ENCODE results near the gene DHRS1. TPM values are rescaled to one million over a fixed set of nuclear protein-coding genes. Genes with fewer than 3 reads are reported as not detected.
A peak's percentile ranks its signal among the peaks of the same experiment; 100 is the strongest.

The DHRS1 gene
- total RNA-seq, 2 experiments from 2014 or later = 11.9 to 13.6 TPM

DNA sequence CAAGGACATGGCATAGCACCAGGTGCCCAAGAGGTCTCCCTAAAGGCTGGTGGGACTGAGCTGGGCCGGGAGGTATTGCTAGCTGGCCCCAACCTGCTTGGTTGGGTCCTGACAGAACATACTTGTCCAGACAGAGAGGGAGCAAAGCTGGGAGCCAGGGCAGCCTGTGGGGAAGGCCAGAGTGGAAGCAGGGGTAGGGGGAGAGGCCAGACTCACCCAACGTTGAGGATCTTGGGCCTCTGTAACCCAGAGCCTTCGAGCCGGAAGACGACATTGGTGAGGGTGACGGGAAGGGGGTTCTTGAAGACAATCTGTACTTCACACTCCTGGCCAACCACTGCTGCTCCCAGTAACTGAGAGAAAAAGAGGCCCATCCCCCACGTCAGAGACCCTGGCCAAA lies 45.6 kb downstream of the DHRS1 start:
- TF ChIP-seq CTCF (IDR thresholded peaks at IDR 0.05) = no peak
- intact Hi-C loops (cut with micrococcal nuclease) = no loop called here
- peaks cover 11% of the 10 kb centered on the region for H3K4me1 Mint-ChIP-seq (ENCODE audit: low read depth)
- no peak overlapping the region for H3K27ac Mint-ChIP-seq
- H3K27me3 Mint-ChIP-seq = no peaks in the 10 kb centered on the region
- H3K4me3 Mint-ChIP-seq = no peak overlapping the region
- POLR2A ChIA-PET = no interaction called here
- H3K9me3 Mint-ChIP-seq = no peaks in the 10 kb centered on the region
- CTCF ChIA-PET = interaction anchor here (0.8 to 27.8 kb wide), 3 partner anchors 11 to 47 kb away, joined by 3 to 873 read pairs (median 4); partner anchors contain the start of genes CIDEB, DHRS1, LTB4R and LTB4R2
- no peak for ATAC-seq
- H3K36me3 Mint-ChIP-seq (ENCODE audit: low read depth) = no peaks in the 10 kb centered on the region
- no peak for DNase-seq

GRCh38 chr14:24252289-24253124 lies 47.1 kb downstream of the DHRS1 start:
- intact Hi-C loops (cut with micrococcal nuclease) = no loop called here
- Mint-ChIP-seq H3K4me1 (ENCODE audit: low read depth) (peaks cover 19% of the 10 kb centered on the region), H3K27ac (no peak overlapping the region), H3K9me3 (no peaks in the 10 kb centered on the region), H3K4me3 (no peak overlapping the region), H3K27me3 (no peaks in the 10 kb centered on the region), H3K36me3 (ENCODE audit: low read depth) (no peaks in the 10 kb centered on the region)
- DNase-seq (no peak), ATAC-seq (no peak)
- ChIA-PET POLR2A (interaction anchor here (0.8 to 1.2 kb wide), 4 partner anchors 13 to 171 kb away, joined by 3 to 5 read pairs (median 3); no protein-coding TSS in a partner anchor), CTCF (interaction anchor here (1.2 to 27.8 kb wide), 5 partner anchors 10 to 48 kb away, joined by 4 to 873 read pairs (median 17); partner anchors contain the start of genes CIDEB, DHRS1, LTB4R and LTB4R2)
- TF ChIP-seq CTCF (IDR thresholded peaks at IDR 0.05) = no peak

DNA sequence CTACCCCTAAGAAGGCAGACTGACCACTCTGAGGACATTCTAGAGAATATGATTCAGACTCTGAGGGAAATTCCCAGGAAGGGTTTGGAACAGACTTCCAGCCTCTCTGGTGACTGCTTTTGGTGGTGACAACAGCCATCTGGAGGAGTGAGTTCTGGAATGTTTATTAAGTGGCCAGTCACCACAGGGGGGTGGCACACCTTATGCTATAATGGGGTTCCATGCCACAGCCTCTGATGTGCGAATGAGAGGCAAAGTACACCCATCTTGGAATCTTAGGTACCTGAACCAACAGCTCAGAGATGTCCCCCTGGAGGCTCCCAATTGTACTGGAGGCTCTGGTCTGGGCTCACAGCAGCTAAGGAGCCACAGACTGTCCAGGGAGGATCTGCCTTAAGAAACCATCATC lies 47.7 kb downstream of the DHRS1 start:
- H3K4me1 Mint-ChIP-seq (ENCODE audit: low read depth) = peaks cover 22% of the 10 kb centered on the region
- H3K36me3 Mint-ChIP-seq (ENCODE audit: low read depth) = no peaks in the 10 kb centered on the region
- intact Hi-C loops (cut with micrococcal nuclease) = no loop called here
- no peaks in the 10 kb centered on the region for H3K9me3 Mint-ChIP-seq
- ChIA-PET POLR2A (interaction anchor here (0.8 to 1.0 kb wide), 3 partner anchors 14 to 18 kb away, joined by 3 to 5 read pairs (median 3); no protein-coding TSS in a partner anchor), CTCF (interaction anchor here (1.0 to 27.8 kb wide), 5 partner anchors 9 to 49 kb away, joined by 3 to 873 read pairs (median 17); partner anchors contain the start of genes CIDEB, DHRS1, LTB4R and LTB4R2)
- H3K27me3 Mint-ChIP-seq = no peaks in the 10 kb centered on the region
- DNase-seq (no peak), ATAC-seq (no peak)
- no peak overlapping the region for H3K4me3 Mint-ChIP-seq
- H3K27ac Mint-ChIP-seq = no peak overlapping the region
- no peak for TF ChIP-seq CTCF (IDR thresholded peaks at IDR 0.05)

DNA sequence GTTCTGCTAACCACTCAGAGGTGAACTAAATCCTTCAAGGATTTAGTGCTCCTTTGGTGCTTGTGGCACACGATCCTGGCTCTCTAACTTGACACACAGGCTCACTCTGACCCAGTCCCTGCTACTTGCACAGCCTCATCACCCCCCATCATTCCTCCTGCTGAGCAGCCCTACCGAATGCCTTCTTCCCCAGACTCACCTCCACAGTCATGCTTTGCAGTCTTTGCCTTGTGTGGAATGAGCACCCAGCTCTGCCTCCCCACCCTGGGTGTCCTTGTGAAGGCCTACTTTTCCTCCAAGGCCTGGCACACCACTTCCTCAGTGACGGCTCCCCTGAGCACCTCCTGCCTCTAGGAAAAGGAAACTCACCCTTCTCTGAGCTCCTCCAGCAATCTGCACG lies 49.2 kb downstream of the DHRS1 start:
- H3K9me3 Mint-ChIP-seq = no peaks in the 10 kb centered on the region
- ATAC-seq = no peak
- no peak for TF ChIP-seq CTCF (IDR thresholded peaks at IDR 0.05)
- H3K4me3 Mint-ChIP-seq = no peak overlapping the region
- POLR2A ChIA-PET = interaction anchor here (1.3 kb wide), 1 partner anchor 47 kb away, joined by 3 read pairs; no protein-coding TSS in a partner anchor
- H3K36me3 Mint-ChIP-seq (ENCODE audit: low read depth) = no peaks in the 10 kb centered on the region
- no peak for DNase-seq
- H3K27ac Mint-ChIP-seq = peak overlapping the region; percentile 9
- peaks cover 25% of the 10 kb centered on the region for H3K4me1 Mint-ChIP-seq (ENCODE audit: low read depth)
- intact Hi-C loops (cut with micrococcal nuclease) = no loop called here
- CTCF ChIA-PET = interaction anchor here (1.2 to 27.8 kb wide), 6 partner anchors 8 to 187 kb away, joined by 3 to 873 read pairs (median 12); partner anchors contain the start of genes CIDEB, DHRS1, LTB4R and LTB4R2
- no peaks in the 10 kb centered on the region for H3K27me3 Mint-ChIP-seq

Measured in activated CD8-positive, alpha-beta T cell treated with anti-CD3 and anti-CD28 coated beads for 36 hours (primary cell).